Cortex of kidney (tissue), 1 donor: Measurements from ENCODE around the gene SLIT3.
"Not testable (repeated sequence)": the region's sequence is repeated elsewhere in the genome, so short reads cannot be mapped to it uniquely, and the experiment has no call there.

Experiments
- DNase-seq: peaks from one replicate; lab custom pipeline; 2025; lab: John Stamatoyannopoulos, UW

SLIT3 gene

GRCh38 chr5:168638846-168639245, 662.1 kb downstream of the SLIT3 start:
- not testable (repeated sequence) for DNase-seq

GRCh38 chr5:168637793-168638192, 663.1 kb downstream of the SLIT3 start:
- no peak for DNase-seq

- DNase-seq, result no peak
Measured at GRCh38 chr5:168637281-168637680, 663.7 kb downstream of the SLIT3 start.

- DNase-seq, result not testable (repeated sequence)
Measured at GRCh38 chr5:168630958-168631357, 670.0 kb downstream of the SLIT3 start.

GRCh38 chr5:168624850-168625364, 676.0 kb downstream of the SLIT3 start:
- no peak for DNase-seq

GRCh38 chr5:168620807-168621206, 680.1 kb downstream of the SLIT3 start:
- no peak for DNase-seq

- no peak for DNase-seq
Measured at GRCh38 chr5:168614661-168615060, 686.3 kb downstream of the SLIT3 start.

GRCh38 chr5:168613996-168614395, 686.9 kb downstream of the SLIT3 start:
- no peak for DNase-seq

GRCh38 chr5:168613396-168613795, 687.5 kb downstream of the SLIT3 start:
- DNase-seq, result no peak

- no peak for DNase-seq
Measured at GRCh38 chr5:168612996-168613395, 687.9 kb downstream of the SLIT3 start.

GRCh38 chr5:168612123-168612522, 688.8 kb downstream of the SLIT3 start:
- no peak for DNase-seq
